Spleen (tissue), 13 donors: ENCODE results near the gene DLST. TPM values are rescaled to one million over a fixed set of nuclear protein-coding genes. Genes with fewer than 3 reads are reported as not detected.

Experiments used
- DNase-seq: peaks from one replicate; pipeline ENCODE4 v3.0.0-alpha.2; 2020
- H3K27ac ChIP-seq, 8 donors: fragments of 200-600 bp; sonication (generic) in 7 of 8; 1 replicate in 4 of 8; 2 replicates in 4 of 8; pipeline versions ENCODE4 v1.5.0 to v1.8.0; 2016 to 2021; ENCODE audit warnings: inconsistent platforms in 4 of 8, mild to moderate bottlenecking in 4 of 8, moderate library complexity in 1 of 8
- H3K27me3 ChIP-seq, 7 donors: fragments of 200-600 bp; sonication (generic) in 6 of 7; replicated peaks in 1 of 7; 1 replicate in 4 of 7; 2 replicates in 3 of 7; pipeline versions ENCODE4 v1.5.0 to v1.8.0; 2016 to 2021; ENCODE audit warnings: inconsistent platforms in 3 of 7, mild to moderate bottlenecking in 1 of 7
- H3K36me3 ChIP-seq, 6 donors: fragments of 200-600 bp; sonication (generic) in 5 of 6; 1 replicate in 4 of 6; 2 replicates in 2 of 6; pipeline versions ENCODE4 v1.5.0 to v1.8.0; 2016 to 2021; ENCODE audit warnings: inconsistent platforms in 2 of 6
- H3K4me1 ChIP-seq, 6 donors: fragments of 200-600 bp; sonication (generic) in 5 of 6; 1 replicate in 3 of 6; 2 replicates in 3 of 6; pipeline versions ENCODE4 v1.5.0 to v1.8.0; 2016 to 2021; ENCODE audit warnings: inconsistent platforms in 3 of 6
- H3K4me3 ChIP-seq, 8 donors: fragments of 200-600 bp; sonication (generic) in 7 of 8; 1 replicate in 4 of 8; 2 replicates in 4 of 8; pipeline versions ENCODE4 v1.5.0 to v1.8.0; 2016 to 2021; ENCODE audit warnings: inconsistent platforms in 4 of 8, mild to moderate bottlenecking in 4 of 8, moderate library complexity in 2 of 8
- H3K9me3 ChIP-seq, 8 donors: fragments of 200-600 bp; sonication (generic) in 7 of 8; 1 replicate in 4 of 8; 2 replicates in 4 of 8; pipeline versions ENCODE4 v1.5.0 to v1.8.0; 2016 to 2021; ENCODE audit warnings: inconsistent platforms in 4 of 8
- POLR2A ChIP-seq, 3 donors: fragments of 450-650 bp; IDR thresholded peaks; one replicate each; pipeline ENCODE4 v1.5.1; 2017; ENCODE audit warnings: antibody characterized with exemption in 3 of 3, mild to moderate bottlenecking in 1 of 3
- POLR2AphosphoS5 ChIP-seq, 3 donors: sonication (generic); formaldehyde crosslinking; IDR thresholded peaks; one replicate each; pipeline ENCODE4 v1.5.1; 2017; ENCODE audit warnings: antibody characterized with exemption in 3 of 3
- WGBS, 5 donors: extraction: QIAGEN DNeasy Blood & Tissue Kit in 3 of 5; methylation state at CpG; one replicate each; pipeline versions ENCODE4 v1.1.5 to v1.1.7; 2013 to 2018; 5-methylcytosine and 5-hydroxymethylcytosine counted together
- intact Hi-C: fragments of 100-400 bp; cut with DNase I; formaldehyde crosslinking; loops from one replicate; pipeline ENCODE4 v1.15.0; 2023; ENCODE audit warnings: low total_unique reads
- long read RNA-seq, 2 donors: transcript quantifications; one replicate each; lab custom pipeline, GENCODE V29; 2026
- polyA plus RNA-seq, 3 donors: library from polyadenylated mRNA; stranded (reverse); fragments of 200-250 nt; gene quantifications; one replicate each; pipeline ENCODE4 v1.2.1, GENCODE V29; 2013
- total RNA-seq, 7 donors: library from RNA; depleted of rRNA in 3 of 7; stranded (reverse); fragments of >200 nt in 3 of 7; fragmentation: NEBNext Ultra II Directional in 4 of 7; extraction: Animal tissue kit (Norgen Biotek cat#: 25700) in 4 of 7; gene quantifications; one replicate each; pipeline versions ENCODE4 v1.1.0 to v1.2.1, GENCODE V29; 2016 to 2021
- TF ChIP-seq, protein P1 (sequence below), 11 experiments: fragments of 200-600 bp in 7 of 11; fragments of 450-650 bp in 4 of 11; sonication (generic) in 4 of 11; IDR thresholded peaks in 8 of 11; conservative IDR thresholded peaks in 3 of 11; 1 replicate in 7 of 11; 2 replicates in 4 of 11; pipeline versions ENCODE4 v1.4.0 to v1.8.0; 2016 to 2021; ENCODE audit warnings: antibody characterized with exemption in 11 of 11, inconsistent platforms in 4 of 11, mild to moderate bottlenecking in 1 of 11
- donor health status: healthy with polysubstance abuse.
- donor health status: DM: no; HTN: no; CAD: no; lungs with moderate emphysema.
- donor health status: DM: no; HTN: no; CAD: no.
- donor health status: Bipolar disorder and iron deficiency.
- donor health status: healthy.
- donor health status: DM: no; HTN: no; CAD: no.
- donor health status: DM: yes; HTN: yes; CAD: no.

Gene DLST
- total RNA-seq (10 to 100 TPM; 70.9 to 80.0 (median 78.6) TPM), polyA plus RNA-seq (10 to 100 TPM; 33.1 to 48.5 (median 33.4) TPM)
- long read RNA-seq, donor 1, partial matches to known transcripts: 0 of 6 reads
- long read RNA-seq, donor 1, other reads (novel, unspliced or antisense): 0 of 6 reads
- long read RNA-seq, donor 2, partial matches to known transcripts: 0 of 3 reads
- long read RNA-seq, donor 2, other reads (novel, unspliced or antisense): 0 of 3 reads

DNA sequence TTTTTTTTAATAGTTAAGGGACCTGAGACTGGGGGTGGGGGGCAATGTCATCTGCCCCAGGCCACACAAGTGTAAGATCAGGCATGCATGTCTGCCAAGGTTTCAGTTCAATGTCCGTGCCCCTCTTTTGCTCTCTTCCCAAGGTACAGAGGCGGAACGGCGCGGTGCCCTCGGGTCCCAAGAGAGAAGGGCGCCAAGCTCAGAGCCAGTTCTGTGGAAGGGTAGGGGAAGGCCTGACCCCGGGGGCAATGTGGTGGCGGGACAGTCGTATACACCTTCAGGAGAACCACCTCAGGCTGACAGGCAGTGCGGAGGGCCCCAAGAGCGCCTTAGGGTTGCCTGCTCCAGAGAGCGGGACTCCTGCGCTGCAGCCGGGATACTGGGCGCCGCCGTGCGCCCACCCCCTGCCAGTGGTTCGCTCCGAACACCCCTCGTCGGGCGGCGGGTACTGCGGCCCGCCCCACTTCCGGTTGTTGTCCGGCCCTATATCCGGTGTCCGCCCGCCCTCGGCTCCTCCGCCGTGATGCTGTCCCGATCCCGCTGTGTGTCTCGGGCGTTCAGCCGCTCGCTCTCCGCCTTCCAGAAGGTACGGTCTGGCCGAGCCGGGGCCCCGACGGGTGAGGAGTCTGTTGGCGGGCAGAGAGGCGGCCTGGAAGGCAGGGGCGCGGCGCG is at the start of gene DLST:
TSS of gene DLST (plus strand) at position 486 of the 672 bp plus-strand sequence. CDS start at position 524, 38 bp downstream.
- TF ChIP-seq, protein P1, sequence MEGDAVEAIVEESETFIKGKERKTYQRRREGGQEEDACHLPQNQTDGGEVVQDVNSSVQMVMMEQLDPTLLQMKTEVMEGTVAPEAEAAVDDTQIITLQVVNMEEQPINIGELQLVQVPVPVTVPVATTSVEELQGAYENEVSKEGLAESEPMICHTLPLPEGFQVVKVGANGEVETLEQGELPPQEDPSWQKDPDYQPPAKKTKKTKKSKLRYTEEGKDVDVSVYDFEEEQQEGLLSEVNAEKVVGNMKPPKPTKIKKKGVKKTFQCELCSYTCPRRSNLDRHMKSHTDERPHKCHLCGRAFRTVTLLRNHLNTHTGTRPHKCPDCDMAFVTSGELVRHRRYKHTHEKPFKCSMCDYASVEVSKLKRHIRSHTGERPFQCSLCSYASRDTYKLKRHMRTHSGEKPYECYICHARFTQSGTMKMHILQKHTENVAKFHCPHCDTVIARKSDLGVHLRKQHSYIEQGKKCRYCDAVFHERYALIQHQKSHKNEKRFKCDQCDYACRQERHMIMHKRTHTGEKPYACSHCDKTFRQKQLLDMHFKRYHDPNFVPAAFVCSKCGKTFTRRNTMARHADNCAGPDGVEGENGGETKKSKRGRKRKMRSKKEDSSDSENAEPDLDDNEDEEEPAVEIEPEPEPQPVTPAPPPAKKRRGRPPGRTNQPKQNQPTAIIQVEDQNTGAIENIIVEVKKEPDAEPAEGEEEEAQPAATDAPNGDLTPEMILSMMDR (IDR thresholded peaks at IDR 0.05 in 8 of 11, conservative IDR thresholded peaks at IDR 0.05 in 3 of 11): peak in 1 of 11 experiments; percentile 28
- TF ChIP-seq POLR2A (IDR thresholded peaks at IDR 0.05) (peak; percentile 22 to 86 (median 69)), POLR2AphosphoS5 (IDR thresholded peaks at IDR 0.05) (peak; percentile 93 to 97 (median 94))
- peaks cover 37 to 59% (median 50%) of the 10 kb centered on the region in 6 donors for H3K4me1 ChIP-seq
- peaks cover 0 to 21% (median 2%) of the 10 kb centered on the region in 6 donors for H3K36me3 ChIP-seq
- H3K27me3 ChIP-seq: no peaks in the 10 kb centered on the region
- WGBS, 5 donors: 0 to 1% (median 0%) methylated on average over 16 to 53 of the region's 53 CpGs
- peak; percentile 96 for DNase-seq
- H3K4me3 ChIP-seq: peak within 1 kb of the TSS; percentile 61 to 98 (median 89)
- peak within 1 kb of the TSS; percentile 93 to 99 (median 96) for H3K27ac ChIP-seq
- intact Hi-C loops: no loop called here
- H3K9me3 ChIP-seq: no peaks in the 10 kb centered on the region

DNA sequence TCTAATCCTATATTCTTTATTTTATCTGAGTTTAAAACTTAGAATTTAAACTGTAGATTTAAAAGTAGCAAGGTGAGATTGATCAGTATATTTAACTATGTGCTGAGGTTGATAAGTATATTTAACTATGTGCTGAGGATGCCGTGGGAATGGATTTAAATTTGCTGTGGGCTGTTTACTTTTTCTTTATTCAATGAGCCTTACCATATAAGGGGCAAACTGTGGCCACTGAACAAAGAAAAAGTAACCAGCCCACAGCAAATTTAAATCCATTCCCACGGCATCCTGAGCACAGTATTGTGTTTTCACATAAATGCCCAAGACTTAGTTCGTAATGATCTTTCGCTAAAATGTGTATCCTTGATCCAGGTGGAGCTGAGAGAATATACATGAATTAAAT is 48.9 kb upstream of the DLST start:
- H3K36me3 ChIP-seq: peaks cover 0 to 75% (median 29%) of the 10 kb centered on the region in 6 donors

DNA sequence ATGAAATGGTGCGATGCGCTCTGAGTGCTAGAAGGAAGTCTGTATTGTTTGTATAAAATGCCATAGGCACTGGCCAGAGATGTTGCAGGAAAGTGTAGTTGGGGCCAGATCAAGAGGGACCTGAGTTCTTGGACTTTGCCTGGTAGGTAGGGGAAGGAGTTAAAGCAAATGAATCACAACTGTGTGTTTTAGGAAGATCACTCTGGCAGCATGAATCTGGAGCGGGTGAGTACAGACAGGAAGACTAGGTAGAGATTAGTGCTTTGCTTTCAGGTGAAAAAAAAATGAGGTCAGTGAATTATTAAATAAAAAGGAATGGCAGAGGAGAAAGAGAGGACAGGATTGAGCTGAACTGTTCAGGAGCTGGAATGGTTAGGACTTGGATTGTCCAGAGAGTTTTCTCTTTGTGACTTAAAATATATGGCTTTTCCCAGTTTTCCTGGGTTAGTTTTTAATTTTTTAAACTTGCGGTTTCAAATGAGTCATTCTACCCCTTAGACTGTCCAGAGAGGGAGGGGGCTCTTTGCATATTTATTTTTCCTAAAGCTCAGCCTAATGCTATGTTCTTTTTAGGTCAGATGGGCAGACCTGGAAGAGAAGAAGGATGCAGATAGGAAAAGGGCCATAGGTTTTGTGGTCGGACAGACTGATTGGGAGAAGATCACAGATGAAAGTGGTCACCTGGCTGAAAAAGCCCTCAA is 46.9 kb upstream of the DLST start:
- WGBS, 5 donors: 75 to 93% (median 88%) methylated on average over 4 to 5 of the region's 5 CpGs
- no peak for TF ChIP-seq POLR2A (IDR thresholded peaks at IDR 0.05)
- TF ChIP-seq, protein P1 (IDR thresholded peaks at IDR 0.05 in 8 of 11, conservative IDR thresholded peaks at IDR 0.05 in 3 of 11): no peak
- TF ChIP-seq POLR2AphosphoS5 (IDR thresholded peaks at IDR 0.05): no peak
- DNase-seq: no peak
- Histone ChIP-seq H3K36me3 (peaks cover 0 to 55% (median 17%) of the 10 kb centered on the region in 6 donors), H3K4me3 (no peak overlapping the region), H3K4me1 (peaks cover 25 to 52% (median 37%) of the 10 kb centered on the region in 6 donors), H3K9me3 (no peaks in the 10 kb centered on the region), H3K27me3 (no peaks in the 10 kb centered on the region), H3K27ac (peak overlapping the region in 7 of 8 donors; percentile 51 to 86 (median 84))
- intact Hi-C loops: no loop called here

More for the DNA sequence above, 48.9 kb upstream of the DLST start:
- 96 to 98% (median 97%) methylated on average over 4 of the region's 4 CpGs for WGBS, 5 donors
- Histone ChIP-seq H3K9me3 (no peaks in the 10 kb centered on the region), H3K27ac (no peak overlapping the region), H3K4me3 (no peak overlapping the region), H3K27me3 (no peaks in the 10 kb centered on the region), H3K4me1 (peaks cover 23 to 34% (median 28%) of the 10 kb centered on the region in 6 donors)
- intact Hi-C loops: no loop called here
- TF ChIP-seq, protein P1 (IDR thresholded peaks at IDR 0.05 in 8 of 11, conservative IDR thresholded peaks at IDR 0.05 in 3 of 11): no peak
- TF ChIP-seq POLR2A (IDR thresholded peaks at IDR 0.05) (no peak), POLR2AphosphoS5 (IDR thresholded peaks at IDR 0.05) (no peak)
- DNase-seq: no peak
